ENCODE results near the gene OR4K13. TPM values are rescaled to one million over a fixed set of nuclear protein-coding genes. Genes with fewer than 3 reads are reported as not detected.

The OR4K13 gene
- total RNA-seq, 6 experiments from 2014 or later: not detected

DNA sequence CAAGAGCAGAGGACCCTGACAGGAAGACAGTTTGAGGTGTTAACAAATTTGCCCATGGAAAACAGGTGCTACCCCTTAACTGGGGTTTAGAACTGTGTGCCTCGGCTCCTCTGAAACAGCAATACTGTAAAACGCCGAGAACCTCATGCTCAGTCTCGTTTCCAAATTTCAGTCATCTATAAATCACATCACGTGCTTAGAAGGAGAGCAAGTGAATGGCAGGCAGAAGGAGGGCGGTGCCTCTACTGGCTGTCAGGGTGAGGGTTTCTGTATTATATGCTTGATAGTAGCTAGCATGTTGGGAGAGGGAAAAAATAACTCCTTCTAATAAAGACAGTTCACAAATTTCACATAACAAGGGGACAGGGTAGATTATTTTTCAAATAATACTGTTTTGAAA is 4.8 kb downstream of the OR4K13 start:
- TF ChIP-seq, protein P1, sequence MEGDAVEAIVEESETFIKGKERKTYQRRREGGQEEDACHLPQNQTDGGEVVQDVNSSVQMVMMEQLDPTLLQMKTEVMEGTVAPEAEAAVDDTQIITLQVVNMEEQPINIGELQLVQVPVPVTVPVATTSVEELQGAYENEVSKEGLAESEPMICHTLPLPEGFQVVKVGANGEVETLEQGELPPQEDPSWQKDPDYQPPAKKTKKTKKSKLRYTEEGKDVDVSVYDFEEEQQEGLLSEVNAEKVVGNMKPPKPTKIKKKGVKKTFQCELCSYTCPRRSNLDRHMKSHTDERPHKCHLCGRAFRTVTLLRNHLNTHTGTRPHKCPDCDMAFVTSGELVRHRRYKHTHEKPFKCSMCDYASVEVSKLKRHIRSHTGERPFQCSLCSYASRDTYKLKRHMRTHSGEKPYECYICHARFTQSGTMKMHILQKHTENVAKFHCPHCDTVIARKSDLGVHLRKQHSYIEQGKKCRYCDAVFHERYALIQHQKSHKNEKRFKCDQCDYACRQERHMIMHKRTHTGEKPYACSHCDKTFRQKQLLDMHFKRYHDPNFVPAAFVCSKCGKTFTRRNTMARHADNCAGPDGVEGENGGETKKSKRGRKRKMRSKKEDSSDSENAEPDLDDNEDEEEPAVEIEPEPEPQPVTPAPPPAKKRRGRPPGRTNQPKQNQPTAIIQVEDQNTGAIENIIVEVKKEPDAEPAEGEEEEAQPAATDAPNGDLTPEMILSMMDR (IDR thresholded peaks at IDR 0.05): no peak
- Mint-ChIP-seq H3K27ac (no peak overlapping the region), H3K9me3 (peaks cover 55% of the 10 kb centered on the region), H3K27me3 (ENCODE audit: insufficient read depth) (no peaks in the 10 kb centered on the region), H3K4me1 (ENCODE audit: low read depth) (no peaks in the 10 kb centered on the region), H3K36me3 (ENCODE audit: low read depth) (no peaks in the 10 kb centered on the region; the same call in 1 of the 2 replicates), H3K4me3 (no peak overlapping the region)
- no peak for DNase-seq

DNA sequence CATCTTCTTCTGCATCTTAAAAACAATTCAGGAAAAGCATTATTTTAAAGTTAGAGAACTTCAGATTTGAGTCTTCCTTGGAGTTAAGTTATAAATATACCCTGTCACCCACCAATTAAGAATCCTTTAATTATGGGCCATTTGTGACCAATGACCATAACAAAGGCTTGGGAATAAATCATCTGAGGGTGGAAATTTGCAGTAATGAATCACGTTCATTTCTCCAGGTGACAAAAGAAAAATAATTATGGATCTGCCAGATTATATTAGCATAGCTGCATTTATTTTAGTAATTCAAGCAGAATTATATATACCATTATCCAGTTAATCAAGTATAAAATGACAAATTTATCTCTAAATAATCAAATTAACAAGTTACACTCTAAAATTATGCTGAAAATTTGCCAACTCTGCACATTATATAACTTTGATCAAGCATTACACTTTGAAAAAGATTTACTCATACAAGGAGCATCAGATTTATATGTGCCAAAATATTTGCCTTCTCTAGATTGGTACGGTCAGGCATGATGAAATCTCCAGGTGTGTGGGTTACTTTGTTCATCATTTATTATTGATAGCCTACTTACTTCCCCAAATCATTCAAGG is 16.5 kb downstream of the OR4K13 start, which contains the start of gene OR4K14:
TSS of gene OR4K14 (minus strand) at position 51 of the 609 bp plus-strand sequence. CDS start 4,114 bp downstream, outside the sequence.
- TF ChIP-seq, protein P1 (IDR thresholded peaks at IDR 0.05): no peak
- H3K36me3 Mint-ChIP-seq (ENCODE audit: low read depth): no peaks in the 10 kb centered on the region
- no peak for DNase-seq
- H3K4me3 Mint-ChIP-seq: no peak within 1 kb of the TSS
- no peaks in the 10 kb centered on the region for H3K27me3 Mint-ChIP-seq (ENCODE audit: insufficient read depth)
- H3K4me1 Mint-ChIP-seq (ENCODE audit: low read depth): no peaks in the 10 kb centered on the region
- no peak within 1 kb of the TSS for H3K27ac Mint-ChIP-seq
- peaks cover 44% of the 10 kb centered on the region for H3K9me3 Mint-ChIP-seq

DNA sequence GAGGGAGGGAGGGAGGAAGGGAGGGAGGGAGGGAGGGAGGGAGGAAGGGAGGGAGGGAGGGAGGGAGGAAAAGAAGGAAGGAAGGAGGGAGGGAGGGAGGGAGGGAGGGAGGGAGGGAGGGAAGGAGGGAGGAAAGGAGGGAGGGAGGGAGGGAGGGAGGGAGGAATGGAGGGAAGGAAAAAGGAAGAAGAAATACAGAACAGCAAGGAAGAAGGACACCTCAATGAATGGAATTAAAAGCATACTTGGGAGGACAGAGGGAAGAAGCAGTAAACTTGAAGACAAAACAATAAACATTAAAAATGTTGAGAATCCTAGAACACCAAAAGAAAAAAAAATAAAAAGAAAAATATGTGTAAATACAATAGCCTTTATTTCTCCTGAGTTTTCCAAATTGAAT is 27.7 kb downstream of the OR4K13 start:
- H3K27ac Mint-ChIP-seq: no peak overlapping the region
- H3K27me3 Mint-ChIP-seq (ENCODE audit: insufficient read depth): no peaks in the 10 kb centered on the region
- H3K36me3 Mint-ChIP-seq (ENCODE audit: low read depth): peaks cover 8% of the 10 kb centered on the region; the same call in 1 of the 2 replicates
- H3K9me3 Mint-ChIP-seq: peaks cover 42% of the 10 kb centered on the region
- DNase-seq: no peak
- no peak overlapping the region for H3K4me3 Mint-ChIP-seq
- no peaks in the 10 kb centered on the region for H3K4me1 Mint-ChIP-seq (ENCODE audit: low read depth)
- TF ChIP-seq, protein P1 (IDR thresholded peaks at IDR 0.05): no peak

DNA sequence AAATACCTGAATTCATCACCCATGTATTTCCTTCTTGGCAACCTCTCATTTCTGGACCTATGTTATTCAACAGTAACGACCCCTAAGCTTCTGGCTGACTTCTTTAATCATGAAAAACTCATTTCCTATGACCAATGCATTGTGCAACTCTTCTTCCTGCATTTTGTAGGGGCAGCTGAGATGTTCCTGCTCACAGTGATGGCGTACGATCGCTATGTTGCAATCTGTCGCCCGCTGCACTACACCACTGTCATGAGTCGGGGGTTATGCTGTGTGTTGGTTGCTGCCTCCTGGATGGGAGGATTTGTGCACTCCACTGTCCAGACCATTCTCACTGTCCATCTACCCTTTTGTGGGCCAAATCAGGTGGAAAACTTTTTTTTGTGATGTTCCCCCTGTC is 33.5 kb downstream of the OR4K13 start:
- Mint-ChIP-seq H3K27ac (no peak overlapping the region), H3K4me1 (ENCODE audit: low read depth) (no peaks in the 10 kb centered on the region), H3K27me3 (ENCODE audit: insufficient read depth) (no peaks in the 10 kb centered on the region), H3K36me3 (ENCODE audit: low read depth) (peaks cover 2% of the 10 kb centered on the region; the same call in 1 of the 2 replicates), H3K4me3 (no peak overlapping the region), H3K9me3 (peaks cover 38% of the 10 kb centered on the region)
- TF ChIP-seq, protein P1 (IDR thresholded peaks at IDR 0.05): no peak
- DNase-seq: no peak

DNA sequence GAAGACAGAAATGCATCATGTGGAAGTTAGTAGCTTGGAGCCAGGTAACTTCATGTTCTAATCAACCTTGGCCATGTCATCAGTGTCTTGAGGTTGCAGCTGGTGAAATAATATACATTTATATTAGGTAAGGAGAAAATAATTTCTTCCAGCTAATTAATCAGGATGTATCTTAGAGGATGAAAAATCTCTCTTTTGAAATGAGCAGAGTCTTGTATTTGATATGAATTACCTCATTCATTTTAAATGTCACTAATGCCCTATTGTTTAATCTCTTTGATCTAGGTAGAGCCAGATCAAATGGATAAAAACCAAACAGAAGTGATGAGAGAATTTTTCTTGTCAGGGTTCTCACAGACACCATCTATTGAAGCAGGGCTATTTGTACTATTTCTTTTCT is 34.0 kb downstream of the OR4K13 start, which contains the start of gene OR4Q2:
TSS of gene OR4Q2 (plus strand) at position 301 of the 400 bp plus-strand sequence.
- Mint-ChIP-seq H3K27me3 (ENCODE audit: insufficient read depth) (no peaks in the 10 kb centered on the region), H3K27ac (no peak within 1 kb of the TSS), H3K4me3 (no peak within 1 kb of the TSS), H3K9me3 (peaks cover 34% of the 10 kb centered on the region), H3K36me3 (ENCODE audit: low read depth) (no peaks in the 10 kb centered on the region; the same call in 1 of the 2 replicates), H3K4me1 (ENCODE audit: low read depth) (no peaks in the 10 kb centered on the region)
- TF ChIP-seq, protein P1 (IDR thresholded peaks at IDR 0.05): no peak
- DNase-seq: no peak

Measured in HFFc6 (cell line).